GM23338 (cell line): ENCODE results near the gene TTC39B. TPM values are rescaled to one million over a fixed set of nuclear protein-coding genes. Genes with fewer than 3 reads are reported as not detected.

Experiments used
- ATAC-seq: fragments of 200-7000 bp; cut with Tn5 transposase; 3 replicates; pipeline ENCODE4 v1.9.1; 2020
- DNase-seq: peaks from one replicate; pipeline ENCODE4 v3.0.0-alpha.2; 2015; ENCODE audit warnings: low spot score
- H2AFZ ChIP-seq: fragments of 200-600 bp; sonication (generic); 2 replicates; pipeline ENCODE4 v1.8.0; 2016; ENCODE audit warnings: antibody characterized with exemption, mild to moderate bottlenecking, moderate library complexity
- H3F3A ChIP-seq: fragments of 200-600 bp; sonication (generic); replicated peaks from 2 replicates; pipeline ENCODE4 v1.8.0; 2017; ENCODE audit warnings: antibody characterized with exemption, mixed run types, low read depth
- H3K27ac ChIP-seq: fragments of 200-600 bp; sonication (generic); 2 replicates; pipeline ENCODE4 v1.6.1; 2016; ENCODE audit warnings: low read depth
- H3K27me3 ChIP-seq: fragments of 200-600 bp; sonication (generic); 2 replicates; pipeline ENCODE4 v1.8.0; 2016; ENCODE audit warnings: mild to moderate bottlenecking, mixed run types, moderate library complexity; ENCODE audit not compliant: insufficient read depth
- H3K36me3 ChIP-seq: fragments of 200-600 bp; sonication (generic); 2 replicates; pipeline ENCODE4 v1.8.0; 2016; ENCODE audit warnings: mild to moderate bottlenecking; ENCODE audit not compliant: insufficient read depth
- H3K4me1 ChIP-seq: fragments of 200-600 bp; sonication (generic); 2 replicates; pipeline ENCODE4 v1.8.0; 2016; ENCODE audit warnings: mild to moderate bottlenecking, moderate library complexity; ENCODE audit not compliant: insufficient read depth
- H3K4me2 ChIP-seq: fragments of 200-600 bp; sonication (generic); 2 replicates; pipeline ENCODE4 v1.7.1; 2017; ENCODE audit warnings: mixed run types
- H3K4me3 ChIP-seq: fragments of 200-600 bp; sonication (generic); 2 replicates; pipeline ENCODE4 v1.6.1; 2016; ENCODE audit warnings: mixed run types
- H3K79me2 ChIP-seq: fragments of 200-600 bp; sonication (generic); replicated peaks from 2 replicates; pipeline ENCODE4 v1.8.0; 2017; ENCODE audit warnings: mild to moderate bottlenecking; ENCODE audit not compliant: insufficient read depth
- H3K9me2 ChIP-seq: fragments of 200-600 bp; sonication (generic); 2 replicates; pipeline ENCODE4 v1.8.0; 2017; ENCODE audit not compliant: insufficient read depth
- H4K20me1 ChIP-seq: fragments of 200-600 bp; sonication (generic); replicated peaks from 2 replicates; pipeline ENCODE4 v1.8.0; 2017; ENCODE audit warnings: mild to moderate bottlenecking; ENCODE audit not compliant: insufficient read depth
- H3K27ac Mint-ChIP-seq: 2 replicates; pipeline ENCODE4 v1.8.0; 2020; ENCODE audit warnings: inconsistent platforms, mild to moderate bottlenecking, moderate library complexity, mixed read lengths
- H3K27me3 Mint-ChIP-seq: 3 replicates; pipeline ENCODE4 v1.8.0; 2022; ENCODE audit warnings: low read depth, mild to moderate bottlenecking, moderate library complexity, mixed read lengths, inconsistent platforms; ENCODE audit not compliant: insufficient read depth, poor library complexity
- H3K36me3 Mint-ChIP-seq: 3 replicates; pipeline ENCODE4 v1.8.0; 2021; ENCODE audit warnings: low read depth, mild to moderate bottlenecking, inconsistent platforms, moderate library complexity, mixed read lengths
- H3K4me1 Mint-ChIP-seq: 3 replicates; pipeline ENCODE4 v1.8.0; 2020; ENCODE audit warnings: mild to moderate bottlenecking, inconsistent platforms, mixed read lengths
- H3K4me3 Mint-ChIP-seq: 3 replicates; pipeline ENCODE4 v1.8.0; 2021; ENCODE audit warnings: moderate library complexity, mild to moderate bottlenecking, inconsistent platforms, mixed read lengths
- H3K9me3 Mint-ChIP-seq: 3 replicates; pipeline ENCODE4 v1.8.0; 2020; ENCODE audit warnings: moderate library complexity, mild to moderate bottlenecking, inconsistent platforms, mixed read lengths
- CREB1 ChIP-seq: fragments of 250-450 bp; sonication (Bioruptor Pico); IDR thresholded peaks from 2 replicates; pipeline ENCODE4 v1.5.0; 2020; ENCODE audit warnings: low read depth, mild to moderate bottlenecking, moderate library complexity
- CTCF ChIP-seq, 2 experiments: fragments of 200-600 bp in 1 of 2; sonication (generic) in 1 of 2; conservative IDR thresholded peaks; 2 replicates each; pipeline versions ENCODE4 v1.5.1 to v1.6.1; 2016 to 2017; ENCODE audit warnings: antibody characterized with exemption in 2 of 2, low read depth in 2 of 2, mild to moderate bottlenecking in 2 of 2, moderate library complexity in 1 of 2
- ETS1 ChIP-seq: IDR thresholded peaks from 2 replicates; pipeline ENCODE4 v1.6.1; 2016; ENCODE audit warnings: antibody characterized with exemption
- EZH2 ChIP-seq: fragments of 200-600 bp; sonication (generic); IDR thresholded peaks from one replicate; pipeline ENCODE4 v1.8.0; 2017; ENCODE audit warnings: antibody characterized with exemption, mild to moderate bottlenecking, low read depth; ENCODE audit not compliant: unreplicated experiment
- EZH2phosphoT487 ChIP-seq: fragments of 200-600 bp; sonication (generic); IDR thresholded peaks from one replicate; pipeline ENCODE4 v1.8.1; 2018; ENCODE audit warnings: antibody characterized with exemption; ENCODE audit not compliant: unreplicated experiment
- JUNB ChIP-seq: IDR thresholded peaks from one replicate; pipeline ENCODE4 v1.6.1; 2016; ENCODE audit warnings: antibody characterized with exemption; ENCODE audit not compliant: unreplicated experiment
- POLR2AphosphoS5 ChIP-seq: IDR thresholded peaks from 2 replicates; pipeline ENCODE4 v1.6.1; 2016; ENCODE audit warnings: antibody characterized with exemption, low read depth
- REST ChIP-seq: IDR thresholded peaks from one replicate; pipeline ENCODE4 v1.6.1; 2018; ENCODE audit warnings: antibody characterized with exemption; ENCODE audit not compliant: unreplicated experiment
- ZNF114 ChIP-seq: fragments of 250-450 bp; sonication (Bioruptor Pico); IDR thresholded peaks from 2 replicates; pipeline ENCODE4 v1.5.0; 2020; ENCODE audit warnings: mild to moderate bottlenecking, moderate library complexity
- ZNF331 ChIP-seq: fragments of 250-450 bp; sonication (Bioruptor Pico); IDR thresholded peaks from 2 replicates; pipeline ENCODE4 v1.5.0; 2020; ENCODE audit warnings: low read depth, mild to moderate bottlenecking, moderate library complexity
- polyA plus RNA-seq: library from polyadenylated mRNA; unstranded; fragments of >200 nt; fragmentation: Nextera tagmentation; extraction: Ambion mirVana; gene quantifications from 2 replicates; pipeline ENCODE4 v1.2.1, GENCODE V29; 2016
- total RNA-seq: library from RNA; depleted of rRNA; stranded (reverse); fragments of >200 nt; shearing (Covaris generic); gene quantifications from 2 replicates; pipeline ENCODE4 v1.2.3, GENCODE V29; 2014

The TTC39B gene
- total and polyA plus RNA-seq, 2 experiments from 2014 or later, result 2.8 to 11.1 TPM

DNA sequence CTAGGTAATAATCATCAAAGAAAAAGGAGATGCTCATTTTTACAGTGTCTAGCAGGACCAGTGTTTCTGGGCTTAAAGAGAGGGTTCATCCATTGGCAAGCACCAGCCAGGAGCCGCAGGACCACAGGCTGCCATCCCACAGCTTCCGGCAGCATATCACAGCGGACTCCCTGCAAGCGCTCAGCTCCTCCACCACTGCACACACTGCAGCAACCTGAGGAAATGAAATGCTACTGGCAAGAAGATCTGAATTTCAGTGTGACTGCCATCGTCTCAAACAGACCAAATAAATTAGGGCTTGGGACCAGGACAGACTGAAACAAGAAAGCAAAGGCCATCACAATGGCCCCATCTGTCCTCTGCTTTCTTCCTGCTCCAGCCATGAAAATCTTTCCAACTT lies 114.2 kb downstream of the TTC39B start:
- DNase-seq (no peak), ATAC-seq (no peak)
- no peak for TF ChIP-seq ETS1
- TF ChIP-seq POLR2AphosphoS5, result no peak
- no peak for TF ChIP-seq EZH2
- no peak for TF ChIP-seq ZNF331 (CRISPR knock-in tag)
- Mint-ChIP-seq H3K27ac (no peak overlapping the region), H3K27me3 (no peaks in the 10 kb centered on the region), H3K4me1 (no peaks in the 10 kb centered on the region), H3K9me3 (peaks cover 10% of the 10 kb centered on the region), H3K36me3 (peaks cover 26% of the 10 kb centered on the region), H3K4me3 (no peak overlapping the region)
- Histone ChIP-seq H2AFZ (no peak overlapping the region), H3K4me2 (no peak overlapping the region), H3K4me1 (peaks cover 5% of the 10 kb centered on the region; the same call in 1 of the 2 replicates), H3K4me3 (no peak overlapping the region), H4K20me1 (no peaks in the 10 kb centered on the region), H3F3A (no peaks in the 10 kb centered on the region), H3K27me3 (no peaks in the 10 kb centered on the region), H3K9me2 (no peaks in the 10 kb centered on the region), H3K79me2 (no peaks in the 10 kb centered on the region), H3K27ac (no peak overlapping the region), H3K36me3 (no peaks in the 10 kb centered on the region)

GRCh38 chr9:15191378-15191777 lies 115.6 kb downstream of the TTC39B start:
- peaks cover 17% of the 10 kb centered on the region; the same call in 1 of the 2 replicates for H3K4me1 ChIP-seq
- no peaks in the 10 kb centered on the region for H3K27me3 ChIP-seq
- H3K4me3 ChIP-seq, result no peak overlapping the region
- no peaks in the 10 kb centered on the region for H3K9me2 ChIP-seq
- Mint-ChIP-seq H3K9me3 (peaks cover 7% of the 10 kb centered on the region), H3K4me3 (no peak overlapping the region), H3K4me1 (peaks cover 4% of the 10 kb centered on the region; the same call in 2 of the 3 replicates), H3K36me3 (peaks cover 20% of the 10 kb centered on the region), H3K27me3 (no peaks in the 10 kb centered on the region), H3K27ac (no peak overlapping the region)
- no peak overlapping the region for H3K4me2 ChIP-seq
- no peak overlapping the region for H2AFZ ChIP-seq
- no peaks in the 10 kb centered on the region for H3K36me3 ChIP-seq
- no peak overlapping the region for H3K27ac ChIP-seq
- no peaks in the 10 kb centered on the region for H4K20me1 ChIP-seq
- no peaks in the 10 kb centered on the region for H3F3A ChIP-seq
- no peak for ATAC-seq
- DNase-seq, result no peak
- no peaks in the 10 kb centered on the region for H3K79me2 ChIP-seq
- TF ChIP-seq JUNB, result no peak
- TF ChIP-seq ZNF114 (CRISPR knock-in tag), result no peak
- no peak for TF ChIP-seq CTCF (conservative IDR thresholded peaks at IDR 0.05; ENCODE audit: low read depth in 2 of 2)
- TF ChIP-seq REST, result no peak
- no peak for TF ChIP-seq CREB1 (CRISPR knock-in tag)
- TF ChIP-seq EZH2, result no peak
- TF ChIP-seq POLR2AphosphoS5, result no peak
- TF ChIP-seq EZH2phosphoT487, result no peak
- no peak for TF ChIP-seq ZNF331 (CRISPR knock-in tag)
